ENCODE results near the gene ITGA7. TPM values are rescaled to one million over a fixed set of nuclear protein-coding genes. Genes with fewer than 3 reads are reported as not detected.
A peak's percentile ranks its signal among the peaks of the same experiment; 100 is the strongest.

The ITGA7 gene
- polyA plus RNA-seq, 1 of the 3 experiments (the other 2 are of a cell fraction), result 19.7 TPM

DNA sequence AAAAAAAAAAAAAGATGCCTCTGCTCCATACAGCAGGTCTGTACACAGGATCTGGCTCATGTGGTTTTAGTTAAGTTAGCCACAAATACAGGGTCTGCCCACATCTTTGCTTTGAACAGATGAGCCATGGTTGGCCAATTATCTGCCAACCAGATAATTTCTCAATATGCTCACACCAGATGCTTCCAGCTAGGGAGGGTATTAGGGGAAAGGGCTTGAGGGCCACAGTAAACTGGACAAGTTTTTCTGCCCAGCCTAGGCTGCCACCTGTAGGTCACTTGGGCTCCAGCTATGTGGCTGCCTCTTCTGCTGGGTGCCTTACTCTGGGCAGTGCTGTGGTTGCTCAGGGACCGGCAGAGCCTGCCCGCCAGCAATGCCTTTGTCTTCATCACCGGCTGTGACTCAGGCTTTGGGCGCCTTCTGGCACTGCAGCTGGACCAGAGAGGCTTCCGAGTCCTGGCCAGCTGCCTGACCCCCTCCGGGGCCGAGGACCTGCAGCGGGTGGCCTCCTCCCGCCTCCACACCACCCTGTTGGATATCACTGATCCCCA, 13.3 kb upstream of the ITGA7 start (continued):
- TF ChIP-seq POLR2AphosphoS5 (IDR thresholded peaks at IDR 0.05; ENCODE audit: low read depth, low read length), result peak; percentile 22; the same call in 1 of the 2 replicates
- no peak for TF ChIP-seq GABPA (IDR thresholded peaks at IDR 0.05; ENCODE audit: low read depth)
- TF ChIP-seq MXI1 (IDR thresholded peaks at IDR 0.05; ENCODE audit: low read depth, low read length), result peak; percentile 38; the same call in 1 of the 2 replicates

DNA sequence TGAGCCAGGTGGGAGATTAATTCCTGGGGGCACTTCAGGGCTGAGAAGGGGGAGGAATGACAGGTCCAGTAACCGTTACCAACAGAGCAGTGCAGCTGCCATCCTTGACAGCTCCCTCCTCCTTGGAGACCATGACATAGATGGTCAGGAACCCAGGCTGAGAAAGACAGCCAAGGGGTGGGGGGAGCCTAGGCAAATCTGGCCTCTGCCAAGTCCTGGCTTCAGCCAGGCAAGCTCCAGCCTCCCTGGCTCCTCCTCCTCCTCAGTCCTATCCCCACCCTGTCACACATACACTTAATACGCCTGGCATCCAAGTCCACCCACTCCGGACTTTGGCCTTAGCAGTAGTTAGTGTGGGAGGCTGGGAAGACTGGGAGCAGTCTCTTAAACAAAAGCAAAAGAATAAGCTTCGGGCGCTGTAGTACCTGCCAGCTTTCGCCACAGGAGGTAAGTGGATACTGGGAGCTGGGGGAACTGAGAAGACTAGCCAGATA, 12.4 kb upstream of the ITGA7 start, which contains the start of gene RDH5:
Gene RDH5, plus strand, starts transcription at position 323 of the 494 bp plus-strand sequence. CDS start 792 bp downstream, outside the sequence.
- POLR2A ChIA-PET, result no interaction called here
- H3K4me2 ChIP-seq, result peak within 1 kb of the TSS; percentile 66
- H3K4me1 ChIP-seq (ENCODE audit: control insufficient read depth in 1 of 2, insufficient read depth in 2 of 2, low read depth in 1 of 2, low read length in 1 of 2), result peaks cover 29 to 41% of the 10 kb centered on the region in 2 experiments
- peaks cover 13 to 23% of the 10 kb centered on the region in 2 experiments for H3K36me3 ChIP-seq (replicated peaks in 1 of 2; ENCODE audit: control insufficient read depth in 1 of 2, insufficient read depth in 2 of 2, low read length in 1 of 2)
- H3K9me2 ChIP-seq, result no peaks in the 10 kb centered on the region
- TF ChIP-seq, protein P1, sequence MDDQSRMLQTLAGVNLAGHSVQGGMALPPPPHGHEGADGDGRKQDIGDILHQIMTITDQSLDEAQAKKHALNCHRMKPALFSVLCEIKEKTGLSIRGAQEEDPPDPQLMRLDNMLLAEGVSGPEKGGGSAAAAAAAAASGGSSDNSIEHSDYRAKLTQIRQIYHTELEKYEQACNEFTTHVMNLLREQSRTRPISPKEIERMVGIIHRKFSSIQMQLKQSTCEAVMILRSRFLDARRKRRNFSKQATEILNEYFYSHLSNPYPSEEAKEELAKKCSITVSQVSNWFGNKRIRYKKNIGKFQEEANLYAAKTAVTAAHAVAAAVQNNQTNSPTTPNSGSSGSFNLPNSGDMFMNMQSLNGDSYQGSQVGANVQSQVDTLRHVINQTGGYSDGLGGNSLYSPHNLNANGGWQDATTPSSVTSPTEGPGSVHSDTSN (IDR thresholded peaks at IDR 0.05), result no peak
- TF ChIP-seq, protein P2, sequence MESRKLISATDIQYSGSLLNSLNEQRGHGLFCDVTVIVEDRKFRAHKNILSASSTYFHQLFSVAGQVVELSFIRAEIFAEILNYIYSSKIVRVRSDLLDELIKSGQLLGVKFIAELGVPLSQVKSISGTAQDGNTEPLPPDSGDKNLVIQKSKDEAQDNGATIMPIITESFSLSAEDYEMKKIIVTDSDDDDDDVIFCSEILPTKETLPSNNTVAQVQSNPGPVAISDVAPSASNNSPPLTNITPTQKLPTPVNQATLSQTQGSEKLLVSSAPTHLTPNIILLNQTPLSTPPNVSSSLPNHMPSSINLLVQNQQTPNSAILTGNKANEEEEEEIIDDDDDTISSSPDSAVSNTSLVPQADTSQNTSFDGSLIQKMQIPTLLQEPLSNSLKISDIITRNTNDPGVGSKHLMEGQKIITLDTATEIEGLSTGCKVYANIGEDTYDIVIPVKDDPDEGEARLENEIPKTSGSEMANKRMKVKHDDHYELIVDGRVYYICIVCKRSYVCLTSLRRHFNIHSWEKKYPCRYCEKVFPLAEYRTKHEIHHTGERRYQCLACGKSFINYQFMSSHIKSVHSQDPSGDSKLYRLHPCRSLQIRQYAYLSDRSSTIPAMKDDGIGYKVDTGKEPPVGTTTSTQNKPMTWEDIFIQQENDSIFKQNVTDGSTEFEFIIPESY (IDR thresholded peaks at IDR 0.05; ENCODE audit: borderline replicate concordance, low read depth), result no peak
- TF ChIP-seq FOXJ3 (CRISPR knock-in tag; IDR thresholded peaks at IDR 0.05) (no peak), GATA2 (CRISPR knock-in tag; IDR thresholded peaks at IDR 0.05) (no peak), FOXM1 (IDR thresholded peaks at IDR 0.05; ENCODE audit: low read depth) (no peak), TCF12 (IDR thresholded peaks at IDR 0.05) (no peak)
- TF ChIP-seq, protein P3, sequence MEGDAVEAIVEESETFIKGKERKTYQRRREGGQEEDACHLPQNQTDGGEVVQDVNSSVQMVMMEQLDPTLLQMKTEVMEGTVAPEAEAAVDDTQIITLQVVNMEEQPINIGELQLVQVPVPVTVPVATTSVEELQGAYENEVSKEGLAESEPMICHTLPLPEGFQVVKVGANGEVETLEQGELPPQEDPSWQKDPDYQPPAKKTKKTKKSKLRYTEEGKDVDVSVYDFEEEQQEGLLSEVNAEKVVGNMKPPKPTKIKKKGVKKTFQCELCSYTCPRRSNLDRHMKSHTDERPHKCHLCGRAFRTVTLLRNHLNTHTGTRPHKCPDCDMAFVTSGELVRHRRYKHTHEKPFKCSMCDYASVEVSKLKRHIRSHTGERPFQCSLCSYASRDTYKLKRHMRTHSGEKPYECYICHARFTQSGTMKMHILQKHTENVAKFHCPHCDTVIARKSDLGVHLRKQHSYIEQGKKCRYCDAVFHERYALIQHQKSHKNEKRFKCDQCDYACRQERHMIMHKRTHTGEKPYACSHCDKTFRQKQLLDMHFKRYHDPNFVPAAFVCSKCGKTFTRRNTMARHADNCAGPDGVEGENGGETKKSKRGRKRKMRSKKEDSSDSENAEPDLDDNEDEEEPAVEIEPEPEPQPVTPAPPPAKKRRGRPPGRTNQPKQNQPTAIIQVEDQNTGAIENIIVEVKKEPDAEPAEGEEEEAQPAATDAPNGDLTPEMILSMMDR (IDR thresholded peaks at IDR 0.05), result no peak
- H3K27me3 ChIP-seq (ENCODE audit: insufficient read depth), result no peaks in the 10 kb centered on the region
- peaks cover 20% of the 10 kb centered on the region for H4K20me1 ChIP-seq (ENCODE audit: insufficient read depth)
- peaks cover 15% of the 10 kb centered on the region; the same call in 1 of the 2 replicates for H3K79me2 ChIP-seq (ENCODE audit: insufficient read depth)
- no peaks in the 10 kb centered on the region for H3K9me3 ChIP-seq
- no peak within 1 kb of the TSS for H3K4me3 ChIP-seq (ENCODE audit: low read depth in 2 of 2, low read length in 1 of 2)
- 81% methylated on average over 6 of the region's 6 CpGs for WGBS (ENCODE audit: low lambda C conversion rate)
- CTCF ChIA-PET, result interaction anchor here (0.6 to 11.2 kb wide), 10 partner anchors 10 to 109 kb away, joined by 3 to 202 read pairs (median 5); partner anchors contain the start of genes CD63 and DNAJC14
- peak within 1 kb of the TSS; percentile 56 to 74 for H3K27ac ChIP-seq (ENCODE audit: low read depth in 2 of 2, low read length in 1 of 2)
- no peak within 1 kb of the TSS for H2AFZ ChIP-seq (ENCODE audit: low read depth)
- H3K9ac ChIP-seq, result peak within 1 kb of the TSS; percentile 17; the same call in 1 of the 2 replicates
- no peak for DNase-seq
- peaks cover 54% of the 10 kb centered on the region for H3F3A ChIP-seq (replicated peaks; ENCODE audit: insufficient read depth)

Measured in SK-N-SH (cell line).